GM12891 (cell line): ENCODE data around the gene PAPLN.
A peak's percentile ranks its signal among the peaks of the same experiment; 100 is the strongest.
"Not testable (repeated sequence)": the region's sequence is repeated elsewhere in the genome, so short reads cannot be mapped to it uniquely, and the experiment has no call there.

ENCODE experiments used
- DNase-seq: peaks from one replicate; pipeline ENCODE4 v3.0.0; 2011; ENCODE audit warnings: low spot score; ENCODE audit not compliant: insufficient read length
- FAIRE-seq: peaks from 2 replicates; lab custom pipeline; 2011; peaks lifted over from hg19 to GRCh38; lab: Jason Lieb, UNC
- PAX5 ChIP-seq: IDR thresholded peaks from 2 replicates; pipeline ENCODE4 v1.6.1; 2011; ENCODE audit warnings: low read length, moderate library complexity, mild to moderate bottlenecking; ENCODE audit not compliant: insufficient read depth, severe bottlenecking
- POLR2A ChIP-seq: IDR thresholded peaks from 2 replicates; pipeline ENCODE4 v1.6.1; 2011; ENCODE audit warnings: low read depth, low read length, control low read depth
- POLR2AphosphoS5 ChIP-seq: IDR thresholded peaks from 2 replicates; pipeline ENCODE4 v1.6.1; 2011; ENCODE audit warnings: low read depth, low read length, control low read depth
- POU2F2 ChIP-seq: IDR thresholded peaks from 2 replicates; pipeline ENCODE4 v1.6.1; 2011; ENCODE audit warnings: low read depth, mild to moderate bottlenecking, control low read depth, low read length, moderate library complexity
- SPI1 ChIP-seq: IDR thresholded peaks from 2 replicates; pipeline ENCODE4 v1.6.1; 2011; ENCODE audit warnings: low read depth, low read length, control low read depth
- TAF1 ChIP-seq: IDR thresholded peaks from 2 replicates; pipeline ENCODE4 v1.6.1; 2011; ENCODE audit warnings: low read depth, low read length, control low read depth

The PAPLN gene

DNA sequence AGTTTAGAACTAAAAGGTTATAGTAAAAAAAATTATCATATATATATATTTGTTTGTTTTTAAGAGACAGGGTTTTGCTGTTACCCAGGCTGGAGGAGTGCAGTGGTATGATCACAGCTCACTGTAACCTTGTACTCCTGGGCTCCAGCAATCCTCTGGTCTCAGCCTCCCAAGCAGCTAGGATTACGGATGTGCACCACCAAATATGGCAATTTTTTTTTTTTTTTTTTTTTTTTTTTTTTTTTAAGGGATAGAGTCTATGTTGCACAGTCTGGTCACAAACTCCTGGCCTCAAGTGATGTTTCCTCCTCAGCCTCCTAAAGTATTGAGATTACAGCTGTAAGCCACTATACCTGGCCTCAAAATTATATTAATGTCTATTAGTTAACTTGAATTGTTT is 48.7 kb downstream of the PAPLN start:
- no peak for TF ChIP-seq PAX5
- TF ChIP-seq SPI1 = no peak
- TF ChIP-seq POU2F2 = no peak
- TF ChIP-seq TAF1 = no peak
- TF ChIP-seq POLR2A = no peak
- TF ChIP-seq POLR2AphosphoS5 = no peak
- FAIRE-seq = no peak
- no peak for DNase-seq

GRCh38 chr14:73286598-73286997 is 49.3 kb downstream of the PAPLN start:
- TF ChIP-seq TAF1 (no peak), POU2F2 (no peak), PAX5 (no peak), POLR2A (no peak), SPI1 (no peak), POLR2AphosphoS5 (no peak)
- FAIRE-seq = no peak
- no peak for DNase-seq

GRCh38 chr14:73287071-73287470 is 49.8 kb downstream of the PAPLN start:
- no peak for DNase-seq
- no peak for TF ChIP-seq POU2F2
- FAIRE-seq = no peak

- TF ChIP-seq PAX5 (no peak), POU2F2 (no peak), TAF1 (no peak), POLR2A (no peak), SPI1 (peak; percentile 38; the same call in 1 of the 2 replicates), POLR2AphosphoS5 (no peak)
- FAIRE-seq = peak; percentile 75
- no peak for DNase-seq
Observed at GRCh38 chr14:73289308-73289707, 52.0 kb downstream of the PAPLN start.

DNA sequence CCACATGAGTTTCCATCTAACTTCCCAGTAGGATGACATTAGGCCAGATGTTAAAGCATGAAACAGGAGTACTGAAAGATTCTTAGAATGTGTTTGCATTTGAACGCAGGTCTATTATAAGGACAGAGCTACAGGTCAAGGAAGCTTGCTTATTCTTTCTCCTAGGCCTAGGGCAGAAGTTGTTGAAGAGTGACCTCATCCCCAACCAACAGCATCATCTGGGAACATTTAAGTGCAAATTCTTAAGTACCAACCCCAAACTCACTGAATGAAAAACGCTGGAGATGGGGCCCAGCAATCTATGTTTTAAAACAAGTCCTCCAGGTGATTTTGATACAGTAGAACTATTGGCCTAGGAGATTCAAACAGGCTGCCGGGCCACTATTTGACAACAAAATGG is 52.4 kb downstream of the PAPLN start:
- no peak for DNase-seq
- FAIRE-seq = peak; percentile 5
- TF ChIP-seq POLR2AphosphoS5 (no peak), POLR2A (no peak), PAX5 (no peak), TAF1 (no peak), SPI1 (no peak), POU2F2 (no peak)

- FAIRE-seq (peak; percentile 81), DNase-seq (no peak)
- TF ChIP-seq SPI1 (peak; percentile 35), TAF1 (no peak)
Observed at GRCh38 chr14:73290279-73290678, 53.0 kb downstream of the PAPLN start.

- TF ChIP-seq POU2F2 (no peak), TAF1 (no peak), POLR2A (no peak), PAX5 (no peak), SPI1 (no peak)
Observed at GRCh38 chr14:73293782-73294781, 56.8 kb downstream of the PAPLN start.

GRCh38 chr14:73295198-73295796 is 58.0 kb downstream of the PAPLN start:
- TF ChIP-seq PAX5 (no peak), POLR2A (no peak), SPI1 (no peak), TAF1 (no peak), POLR2AphosphoS5 (no peak), POU2F2 (no peak)
- DNase-seq (no peak), FAIRE-seq (peak; percentile 47)

More at GRCh38 chr14:73293782-73294781, 56.8 kb downstream of the PAPLN start:
- FAIRE-seq (no peak), DNase-seq (no peak)

GRCh38 chr14:73305499-73305898 is 68.2 kb downstream of the PAPLN start:
- no peak for TF ChIP-seq PAX5
- TF ChIP-seq POLR2AphosphoS5 = no peak
- TF ChIP-seq POLR2A = no peak
- no peak for TF ChIP-seq TAF1
- no peak for TF ChIP-seq POU2F2
- DNase-seq (no peak), FAIRE-seq (no peak)

GRCh38 chr14:73307261-73307660 is 70.0 kb downstream of the PAPLN start:
- FAIRE-seq = no peak
- no peak for DNase-seq
- peak; percentile 47 for TF ChIP-seq SPI1
- no peak for TF ChIP-seq POLR2A

GRCh38 chr14:73309207-73309606 is 71.9 kb downstream of the PAPLN start:
- not testable (repeated sequence) for FAIRE-seq, DNase-seq
